ENCODE data around the gene PHPT1.
A peak's percentile ranks its signal among the peaks of the same experiment; 100 is the strongest.

The PHPT1 gene

DNA sequence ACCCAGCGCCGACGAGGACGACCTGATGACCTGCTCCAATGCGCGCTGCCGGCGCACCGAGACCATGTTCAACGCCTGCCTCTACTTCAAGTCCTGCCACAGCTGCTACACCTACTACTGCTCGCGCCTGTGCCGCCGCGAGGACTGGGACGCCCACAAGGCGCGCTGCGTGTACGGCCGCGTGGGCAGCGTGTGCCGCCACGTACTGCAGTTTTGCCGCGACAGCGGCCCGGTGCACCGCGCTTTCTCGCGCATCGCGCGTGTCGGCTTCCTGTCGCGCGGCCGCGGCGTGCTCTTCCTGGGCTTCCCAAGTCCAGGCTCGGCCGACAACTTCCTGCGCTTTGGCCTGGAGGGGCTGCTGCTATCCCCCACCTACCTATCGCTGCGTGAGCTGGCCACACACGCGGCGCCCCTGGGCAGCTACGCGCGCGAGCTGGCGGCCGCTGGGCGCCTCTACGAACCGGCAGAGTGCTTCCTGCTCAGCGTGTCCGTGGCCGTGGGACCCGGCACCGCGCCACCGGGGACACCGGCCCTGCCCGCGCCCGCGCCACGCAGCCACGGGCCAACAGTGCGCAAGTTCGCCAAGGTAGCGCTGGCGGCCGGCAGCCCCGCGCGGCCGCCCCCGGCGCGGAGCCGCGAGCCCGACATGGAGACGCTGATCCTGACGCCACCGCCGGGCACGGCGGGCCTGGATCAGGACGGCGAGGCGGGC lies 2.7 kb upstream of the PHPT1 start:
- Histone ChIP-seq H3K4me1 (ENCODE audit: control insufficient read depth in 2 of 2, insufficient read depth in 1 of 2, low read depth in 1 of 2, low read length in 2 of 2) (peaks cover 20 to 28% of the 10 kb centered on the region in 2 donors), H3K14ac (ENCODE audit: low read length) (peak overlapping the region; percentile 90), H3K23ac (ENCODE audit: low read depth, low read length, poor library complexity) (peak overlapping the region; percentile 98), H2BK120ac (ENCODE audit: low read depth, low read length) (peak overlapping the region; percentile 16), H3K9me3 (replicated peaks in 1 of 2; ENCODE audit: control insufficient read depth in 2 of 2, insufficient read depth in 1 of 2, low read depth in 1 of 2, low read length in 2 of 2) (peaks cover 0 to 6% of the 10 kb centered on the region in 2 donors), H3K4ac (ENCODE audit: low read length) (peak overlapping the region; percentile 76), H2BK5ac (ENCODE audit: low read length) (peak overlapping the region; percentile 66), H2BK15ac (ENCODE audit: low read length) (peak overlapping the region; percentile 97), H3K4me2 (ENCODE audit: insufficient read depth, low read length, poor library complexity, severe bottlenecking) (peak overlapping the region; percentile 98), H4K91ac (ENCODE audit: low read depth, low read length, poor library complexity) (peak overlapping the region; percentile 96), H3K27ac (replicated peaks; ENCODE audit: low read length) (no peak overlapping the region), H2AK5ac (ENCODE audit: low read depth, low read length) (peak overlapping the region; percentile 72), H4K8ac (ENCODE audit: low read depth, low read length) (peak overlapping the region; percentile 43), H3K18ac (ENCODE audit: low read length) (peak overlapping the region; percentile 97), H3K9ac (ENCODE audit: low read depth, low read length, poor library complexity) (peak overlapping the region; percentile 95), H2AFZ (ENCODE audit: low read length) (no peak overlapping the region), H3K79me1 (ENCODE audit: low read depth, low read length) (peaks cover 27% of the 10 kb centered on the region), H3K4me3 (ENCODE audit: low read length in 2 of 2) (peak overlapping the region in 1 of 2 donors; percentile 74), H2BK12ac (ENCODE audit: low read length) (peak overlapping the region; percentile 58), H3K27me3 (ENCODE audit: control insufficient read depth in 3 of 3, insufficient read depth in 3 of 3, low read depth in 1 of 3, low read length in 3 of 3) (peaks cover 0 to 15% (median 11%) of the 10 kb centered on the region in 3 experiments), H3K36me3 (replicated peaks in 1 of 2; ENCODE audit: control insufficient read depth in 2 of 2, insufficient read depth in 2 of 2, low read length in 2 of 2) (peaks cover 14 to 16% of the 10 kb centered on the region in 2 donors)
- no CpG with 5 or more reads among the region's 98 CpGs for WGBS, 2 donors (ENCODE audit: extremely low coverage in 2 of 2, insufficient read length in 2 of 2, insufficient replicate concordance in 1 of 2)
- DNase-seq (ENCODE audit: low spot score): no peak

DNA sequence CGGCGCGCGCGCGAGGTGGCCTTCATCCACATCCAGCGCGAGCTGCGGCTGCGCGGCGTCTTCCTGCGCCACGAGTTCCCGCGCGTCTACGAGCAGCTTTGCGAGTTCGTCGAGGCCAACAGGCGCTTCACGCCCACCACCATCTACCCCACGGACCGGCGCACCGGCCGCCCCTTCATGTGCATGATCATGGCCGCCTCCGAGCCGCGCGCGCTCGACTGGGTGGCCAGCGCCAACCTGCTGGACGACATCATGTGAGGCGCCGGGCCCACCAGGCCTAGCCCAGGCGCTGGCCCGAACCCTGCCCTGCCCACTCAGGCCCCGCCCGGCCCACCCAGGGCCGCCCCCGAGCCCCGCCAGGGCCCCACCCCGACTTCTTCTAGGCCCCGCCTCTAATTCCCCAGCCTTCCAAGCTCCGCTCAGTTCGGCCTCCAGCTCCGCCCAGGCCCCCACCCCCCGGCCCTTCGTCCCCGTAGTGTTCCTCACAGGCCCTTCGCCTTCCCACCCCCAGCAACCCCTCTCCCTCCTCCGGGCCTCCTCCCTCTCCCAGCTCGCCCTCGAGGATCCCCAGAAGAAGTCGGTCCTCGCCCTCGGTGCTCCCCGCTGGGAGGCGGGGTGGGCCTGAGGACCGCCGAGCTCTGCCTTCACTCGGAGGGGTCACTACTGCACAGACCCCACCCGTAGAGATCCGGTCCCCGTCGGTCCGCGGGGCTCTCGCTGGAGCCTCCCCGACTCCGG lies 2.0 kb upstream of the PHPT1 start:
- Histone ChIP-seq H3K4me3 (ENCODE audit: low read length in 2 of 2) (peak overlapping the region; percentile 89 to 96), H3K14ac (ENCODE audit: low read length) (peak overlapping the region; percentile 90), H2BK15ac (ENCODE audit: low read length) (peak overlapping the region; percentile 97), H2AFZ (ENCODE audit: low read length) (peak overlapping the region; percentile 97), H3K36me3 (replicated peaks in 1 of 2; ENCODE audit: control insufficient read depth in 2 of 2, insufficient read depth in 2 of 2, low read length in 2 of 2) (peaks cover 16 to 24% of the 10 kb centered on the region in 2 donors), H2BK120ac (ENCODE audit: low read depth, low read length) (peak overlapping the region; percentile 16), H3K23ac (ENCODE audit: low read depth, low read length, poor library complexity) (peak overlapping the region; percentile 98), H3K18ac (ENCODE audit: low read length) (peak overlapping the region; percentile 97), H2BK5ac (ENCODE audit: low read length) (peak overlapping the region; percentile 66), H4K91ac (ENCODE audit: low read depth, low read length, poor library complexity) (peak overlapping the region; percentile 96), H3K27me3 (ENCODE audit: control insufficient read depth in 3 of 3, insufficient read depth in 3 of 3, low read depth in 1 of 3, low read length in 3 of 3) (peaks cover 0 to 15% (median 11%) of the 10 kb centered on the region in 3 experiments), H3K4ac (ENCODE audit: low read length) (peak overlapping the region; percentile 76), H3K9ac (ENCODE audit: low read depth, low read length, poor library complexity) (peak overlapping the region; percentile 95), H3K27ac (replicated peaks; ENCODE audit: low read length) (peak overlapping the region; percentile 67), H3K79me1 (ENCODE audit: low read depth, low read length) (peaks cover 27% of the 10 kb centered on the region), H3K4me2 (ENCODE audit: insufficient read depth, low read length, poor library complexity, severe bottlenecking) (peak overlapping the region; percentile 98), H4K8ac (ENCODE audit: low read depth, low read length) (no peak overlapping the region), H2AK5ac (ENCODE audit: low read depth, low read length) (peak overlapping the region; percentile 94), H3K9me3 (replicated peaks in 1 of 2; ENCODE audit: control insufficient read depth in 2 of 2, insufficient read depth in 1 of 2, low read depth in 1 of 2, low read length in 2 of 2) (peaks cover 0 to 6% of the 10 kb centered on the region in 2 donors), H2BK12ac (ENCODE audit: low read length) (peak overlapping the region; percentile 58), H3K4me1 (ENCODE audit: control insufficient read depth in 2 of 2, insufficient read depth in 1 of 2, low read depth in 1 of 2, low read length in 2 of 2) (peaks cover 13 to 22% of the 10 kb centered on the region in 2 donors)
- no CpG with 5 or more reads among the region's 75 CpGs for whole genome bisulfite sequencing, 2 donors (ENCODE audit: extremely low coverage in 2 of 2, insufficient read length in 2 of 2, insufficient replicate concordance in 1 of 2)
- DNase-seq (ENCODE audit: low spot score): peak; percentile 70

DNA sequence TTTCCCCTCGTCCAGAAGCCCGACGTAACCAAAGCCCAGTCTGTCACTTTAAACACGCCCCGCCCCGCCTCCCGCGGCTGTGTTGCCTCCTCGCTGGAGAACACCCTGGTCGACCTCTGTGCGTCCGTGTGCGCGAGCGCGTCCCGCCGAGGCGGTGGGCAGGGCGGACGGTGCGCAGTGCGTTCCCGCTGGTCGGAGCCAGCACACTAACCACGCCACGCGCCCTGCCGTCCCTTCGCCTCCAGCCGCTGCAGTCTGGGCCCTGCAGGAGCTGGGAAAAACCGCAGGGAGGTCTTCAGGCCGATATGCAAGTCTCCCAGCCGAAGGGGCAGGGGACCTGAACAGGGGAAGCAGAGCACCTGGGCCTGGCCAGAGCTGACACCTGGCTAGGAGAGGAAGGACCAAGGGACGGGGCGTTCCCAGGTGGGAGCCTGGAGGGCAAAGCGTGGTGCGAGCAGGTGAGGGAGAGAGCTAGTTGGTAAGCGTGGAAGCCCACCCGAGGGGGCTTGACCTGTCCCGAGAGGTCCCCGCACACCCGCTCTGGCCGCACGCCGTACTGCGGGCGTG lies 1.3 kb upstream of the PHPT1 start:
- peak overlapping the region; percentile 89 to 96 for H3K4me3 ChIP-seq (ENCODE audit: low read length in 2 of 2)
- DNase-seq (ENCODE audit: low spot score): peak; percentile 78
- peak overlapping the region; percentile 94 for H3K27ac ChIP-seq (replicated peaks; ENCODE audit: low read length)
- H3K18ac ChIP-seq (ENCODE audit: low read length): peak overlapping the region; percentile 95
- H4K91ac ChIP-seq (ENCODE audit: low read depth, low read length, poor library complexity): peak overlapping the region; percentile 85
- peaks cover 0 to 15% (median 11%) of the 10 kb centered on the region in 3 experiments for H3K27me3 ChIP-seq (ENCODE audit: control insufficient read depth in 3 of 3, insufficient read depth in 3 of 3, low read depth in 1 of 3, low read length in 3 of 3)
- H3K14ac ChIP-seq (ENCODE audit: low read length): peak overlapping the region; percentile 98
- H3K4me2 ChIP-seq (ENCODE audit: insufficient read depth, low read length, poor library complexity, severe bottlenecking): peak overlapping the region; percentile 98
- peak overlapping the region; percentile 96 for H2BK120ac ChIP-seq (ENCODE audit: low read depth, low read length)
- H3K9ac ChIP-seq (ENCODE audit: low read depth, low read length, poor library complexity): peak overlapping the region; percentile 95
- peak overlapping the region; percentile 100 for H2AK5ac ChIP-seq (ENCODE audit: low read depth, low read length)
- peak overlapping the region; percentile 90 for H2BK12ac ChIP-seq (ENCODE audit: low read length)
- H3K79me1 ChIP-seq (ENCODE audit: low read depth, low read length): peaks cover 24% of the 10 kb centered on the region
- H2BK15ac ChIP-seq (ENCODE audit: low read length): peak overlapping the region; percentile 96
- peak overlapping the region; percentile 99 for H2BK5ac ChIP-seq (ENCODE audit: low read length)
- H2AFZ ChIP-seq (ENCODE audit: low read length): peak overlapping the region; percentile 97
- peaks cover 16 to 26% of the 10 kb centered on the region in 2 donors for H3K36me3 ChIP-seq (replicated peaks in 1 of 2; ENCODE audit: control insufficient read depth in 2 of 2, insufficient read depth in 2 of 2, low read length in 2 of 2)
- H4K8ac ChIP-seq (ENCODE audit: low read depth, low read length): peak overlapping the region; percentile 86
- peak overlapping the region; percentile 99 for H3K23ac ChIP-seq (ENCODE audit: low read depth, low read length, poor library complexity)
- H3K4ac ChIP-seq (ENCODE audit: low read length): peak overlapping the region; percentile 26
- H3K9me3 ChIP-seq (replicated peaks in 1 of 2; ENCODE audit: control insufficient read depth in 2 of 2, insufficient read depth in 1 of 2, low read depth in 1 of 2, low read length in 2 of 2): peaks cover 0 to 6% of the 10 kb centered on the region in 2 donors
- no CpG with 5 or more reads among the region's 48 CpGs for WGBS, 2 donors (ENCODE audit: extremely low coverage in 2 of 2, insufficient read length in 2 of 2, insufficient replicate concordance in 1 of 2)
- H3K4me1 ChIP-seq (ENCODE audit: control insufficient read depth in 2 of 2, insufficient read depth in 1 of 2, low read depth in 1 of 2, low read length in 2 of 2): peaks cover 9 to 21% of the 10 kb centered on the region in 2 donors

Measured in neuronal stem cell (in vitro differentiated cells).